Activated effector memory CD4-positive, alpha-beta T cell treated with Interleukin-2 at 50 U/mL for 16 hours (primary cell): ENCODE measurements around the gene GPI.
"Not testable (repeated sequence)": the region's sequence is repeated elsewhere in the genome, so short reads cannot be mapped to it uniquely, and the experiment has no call there.

ENCODE experiments used
- DNase-seq: peaks from one replicate; pipeline ENCODE4 v3.0.0-alpha.2; 2020

GPI gene

GRCh38 chr19:34364830-34365462, at the start of gene GPI:
Gene GPI, plus strand, starts transcription at chr19:34365196. Its CDS starts 71 bp downstream, at chr19:34365267.
- DNase-seq: peak; percentile 62

GRCh38 chr19:34316247-34316646, 48.7 kb upstream of the GPI start:
- DNase-seq: no peak

DNA sequence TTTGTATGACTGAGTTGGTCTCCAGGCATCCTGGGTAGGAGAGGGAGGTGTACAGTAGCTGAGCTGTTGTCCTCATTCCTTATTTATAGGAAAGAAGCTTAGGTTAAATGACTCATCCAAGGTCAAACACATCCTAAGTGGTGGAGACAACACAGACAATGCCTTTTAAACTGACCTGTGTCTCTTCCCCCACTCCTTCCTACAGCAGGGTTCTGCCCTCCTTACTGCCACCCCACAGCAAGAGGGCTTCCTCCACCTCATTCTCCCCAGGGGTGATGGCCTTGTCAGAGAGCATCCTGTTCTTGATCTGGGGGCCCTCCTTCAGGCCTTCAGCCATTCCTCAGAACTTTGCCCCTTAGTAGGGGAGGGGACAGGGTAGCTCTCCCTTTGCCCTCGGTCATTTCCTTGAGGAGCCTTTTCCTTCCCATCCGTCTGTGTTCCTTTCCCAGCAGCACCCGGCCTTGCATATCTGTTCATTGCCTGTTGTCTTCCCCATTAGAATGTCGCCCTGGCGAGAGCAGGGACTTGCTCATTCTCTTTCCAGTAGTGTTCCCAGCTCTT, 48.2 kb upstream of the GPI start:
- DNase-seq: no peak

DNA sequence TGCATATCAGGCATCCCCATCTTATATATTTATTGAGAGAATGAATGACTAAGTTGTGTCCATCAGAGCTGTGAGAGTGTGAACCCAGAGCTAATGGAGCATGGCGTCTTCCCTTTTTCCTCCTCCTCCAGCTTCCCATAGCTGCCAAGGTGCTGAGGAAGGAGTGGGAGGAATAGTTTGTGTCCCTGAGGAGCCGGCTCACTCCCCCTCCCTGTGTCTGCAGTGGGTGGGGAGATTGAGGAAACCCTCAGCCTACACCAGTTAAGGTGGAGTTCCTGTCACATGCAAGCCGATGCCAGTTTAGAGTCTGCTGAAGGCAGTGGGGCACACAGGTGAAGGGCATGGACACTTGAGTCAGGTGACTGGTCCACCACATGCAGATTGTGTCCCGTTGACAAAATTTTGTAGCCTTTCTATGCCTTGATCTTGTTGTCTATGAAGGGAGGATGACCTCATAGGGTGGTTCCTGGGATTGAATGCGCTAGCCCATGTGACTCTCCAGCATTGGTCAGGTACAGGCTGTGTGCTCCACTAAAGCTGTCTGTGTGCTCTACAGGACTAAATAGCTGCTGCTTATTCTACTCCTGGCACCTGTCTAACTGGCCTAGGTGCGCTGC, 47.6 kb upstream of the GPI start:
- DNase-seq: no peak

- no peak for DNase-seq
Measured at GRCh38 chr19:34319230-34319585, 45.8 kb upstream of the GPI start.

DNA sequence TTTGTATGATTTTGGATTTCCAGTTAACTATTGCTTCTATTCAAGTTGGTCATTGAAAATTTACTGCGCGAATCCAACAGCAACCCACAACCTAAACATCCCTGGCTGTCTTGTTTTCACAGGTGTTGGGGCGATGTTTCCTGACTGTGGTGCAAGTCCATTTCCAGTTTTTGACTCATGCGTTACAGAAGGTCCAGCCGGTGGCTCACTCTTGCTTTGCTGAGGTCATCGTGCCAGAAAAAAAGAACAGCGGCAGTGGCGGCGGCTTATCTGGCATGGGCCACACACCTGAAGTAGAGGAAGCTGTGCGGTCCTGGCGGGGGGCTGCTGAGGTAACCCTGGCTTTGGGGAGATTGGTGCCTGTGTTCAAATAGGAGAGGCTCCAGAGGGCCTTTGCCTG, 45.2 kb upstream of the GPI start:
- DNase-seq: no peak

DNA sequence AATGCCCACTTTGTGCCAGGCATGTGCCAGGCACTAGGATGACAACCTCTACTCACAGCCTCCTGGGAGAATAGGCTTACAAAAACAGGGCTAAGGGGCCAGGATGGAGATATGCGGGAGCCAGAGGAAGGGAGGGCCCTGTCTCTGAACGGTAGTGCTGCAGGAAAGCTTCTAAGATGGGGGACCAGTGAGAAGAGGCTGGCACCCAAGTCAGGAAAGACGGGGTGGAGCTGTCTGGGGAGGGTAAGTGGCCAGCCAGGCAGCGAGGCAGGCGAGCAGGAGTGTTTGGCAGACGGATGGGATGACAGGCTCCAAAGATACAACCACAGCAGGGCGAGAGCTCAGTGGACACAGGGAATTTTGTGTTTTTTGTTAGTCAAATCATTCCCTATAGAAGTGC, 44.7 kb upstream of the GPI start:
- DNase-seq: no peak

- no peak for DNase-seq
Measured at GRCh38 chr19:34321735-34322134, 43.3 kb upstream of the GPI start.

DNA sequence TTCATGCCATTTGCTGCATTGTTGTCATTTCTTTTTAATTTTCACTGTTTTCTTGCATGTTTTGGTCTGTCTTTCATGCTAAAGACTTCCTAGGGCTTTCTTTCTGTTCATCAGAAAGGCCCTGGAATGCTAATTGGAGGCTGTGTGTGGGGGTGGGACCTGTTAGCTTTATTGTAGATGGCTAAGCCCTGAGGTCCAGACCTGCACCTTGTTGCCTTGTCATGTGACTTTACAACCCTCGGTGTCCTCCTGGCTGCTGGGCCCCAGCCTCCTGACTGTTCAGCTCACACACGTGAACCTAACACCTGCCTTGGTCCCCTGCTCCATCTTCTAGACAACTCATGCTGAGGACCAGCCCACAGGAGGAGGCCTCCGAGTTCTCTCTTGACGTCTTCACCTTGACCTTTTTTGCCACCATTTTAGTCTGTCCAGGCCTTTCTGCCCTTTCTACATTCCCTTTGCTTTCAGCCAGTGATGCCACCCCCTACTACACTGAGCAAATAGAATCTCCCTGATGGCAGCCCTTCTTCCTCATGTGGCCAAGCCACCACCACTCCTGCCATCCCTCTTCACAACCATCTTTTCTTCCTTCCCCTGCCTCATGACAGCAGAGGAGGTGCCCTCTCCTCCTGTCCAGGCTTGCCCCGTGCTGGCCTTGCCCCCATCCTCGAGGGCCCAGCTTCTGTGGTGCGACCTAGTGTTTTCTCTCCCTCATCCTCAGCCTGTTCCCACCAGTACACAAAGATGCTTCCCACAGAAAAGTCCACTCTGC, 41.4 kb upstream of the GPI start:
- DNase-seq: no peak

GRCh38 chr19:34324320-34324719, 40.7 kb upstream of the GPI start:
- no peak for DNase-seq

- DNase-seq: no peak
Measured at GRCh38 chr19:34325181-34325580, 39.8 kb upstream of the GPI start.

- DNase-seq: no peak
Measured at GRCh38 chr19:34325981-34326787, 38.8 kb upstream of the GPI start.

GRCh38 chr19:34327851-34328250, 37.1 kb upstream of the GPI start:
- DNase-seq: no peak

- no peak for DNase-seq
Measured at GRCh38 chr19:34328982-34329381, 36.0 kb upstream of the GPI start.

DNA sequence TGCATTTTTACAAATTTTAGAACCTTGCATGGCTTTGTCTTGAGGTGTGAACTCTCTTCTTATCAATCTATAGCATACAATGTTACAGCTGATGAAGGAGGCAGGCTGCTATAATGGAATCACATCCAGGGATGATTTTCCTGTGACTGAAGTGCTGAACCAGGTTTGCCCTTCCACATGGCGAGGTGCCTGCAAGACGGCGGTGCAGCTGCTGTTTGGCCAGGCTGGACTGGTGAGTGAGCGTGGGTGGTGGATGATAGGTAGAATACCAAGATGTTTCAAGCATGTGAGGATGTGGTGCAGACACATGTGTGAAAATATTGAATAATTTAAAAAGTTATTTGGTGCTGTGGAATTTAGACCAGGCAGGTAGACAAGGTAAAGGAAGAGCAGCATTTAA, 34.9 kb upstream of the GPI start:
- no peak for DNase-seq

GRCh38 chr19:34330596-34330995, 34.4 kb upstream of the GPI start:
- DNase-seq: not testable (repeated sequence)

GRCh38 chr19:34331596-34331995, 33.4 kb upstream of the GPI start:
- not testable (repeated sequence) for DNase-seq

- no peak for DNase-seq
Measured at GRCh38 chr19:34332027-34332760, 32.8 kb upstream of the GPI start.

DNA sequence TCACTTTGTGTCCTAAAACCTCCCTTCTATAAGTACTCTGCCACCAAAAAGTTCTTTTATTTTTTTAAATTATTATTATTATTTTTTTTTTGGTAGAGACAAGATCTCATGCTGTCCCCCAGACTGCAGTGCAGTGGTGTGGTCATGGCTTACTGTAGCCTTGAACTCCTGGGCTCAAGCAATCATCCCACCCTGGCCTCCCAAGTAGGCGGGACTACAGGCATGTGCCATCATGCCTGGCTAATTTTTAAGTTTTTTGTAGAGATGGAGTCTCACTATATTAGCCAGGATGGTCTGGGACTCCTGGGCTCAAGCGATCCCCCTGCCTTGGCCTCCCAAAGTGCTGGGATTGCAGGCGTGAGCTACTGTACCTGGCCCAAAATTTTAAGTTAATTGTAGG, 29.1 kb upstream of the GPI start:
- no peak for DNase-seq

GRCh38 chr19:34336781-34337271, 28.2 kb upstream of the GPI start:
- DNase-seq: no peak

DNA sequence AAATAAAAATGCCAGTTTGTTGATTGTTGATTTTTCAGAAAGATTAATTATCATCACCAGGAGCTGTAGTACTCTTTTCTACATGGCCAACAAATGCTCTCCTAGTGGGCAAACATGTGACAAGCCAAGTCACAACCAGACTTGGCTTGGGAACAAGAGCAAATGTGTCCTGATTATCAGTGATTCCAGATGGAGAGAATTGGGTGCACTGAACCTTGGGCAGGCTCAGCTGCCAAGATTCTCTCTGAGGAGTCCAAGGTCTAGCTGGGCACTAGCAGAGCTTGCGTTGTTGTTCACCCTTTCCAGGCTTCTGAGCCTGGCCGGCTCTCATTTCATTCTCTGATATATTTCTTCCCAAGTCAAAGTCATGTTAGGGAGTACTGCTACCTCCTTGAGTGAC, 27.3 kb upstream of the GPI start:
- DNase-seq: no peak
